Measurements from ENCODE around the gene ADRB2. TPM values are rescaled to one million over a fixed set of nuclear protein-coding genes. Genes with fewer than 3 reads are reported as not detected.

ADRB2 gene
- total RNA-seq, 4 donors from 2014 or later, result 10.2 to 19.5 (median 11.9) TPM

- 92 to 96% methylated on average over 2 of the region's 2 CpGs for WGBS, 2 donors
- H3K4me1 ChIP-seq, result peaks cover 13 to 79% (median 16%) of the 10 kb centered on the region in 3 donors
- TF ChIP-seq POLR2A (IDR thresholded peaks at IDR 0.05) (no peak), CTCF (IDR thresholded peaks at IDR 0.05) (no peak)
These were observed 7.5 kb downstream of the ADRB2 start for GRCh38 chr5:148833925-148834324.

GRCh38 chr5:148834689-148835088, 8.3 kb downstream of the ADRB2 start:
- 88% methylated on average over 4 of the region's 4 CpGs for WGBS, 2 donors

More at GRCh38 chr5:148833925-148834324, 7.5 kb downstream of the ADRB2 start:
- intact Hi-C loops (cut with DNase I), result no loop called here
- Histone ChIP-seq H3K4me3 (no peak overlapping the region), H3K27me3 (no peaks in the 10 kb centered on the region), H3K9me3 (no peaks in the 10 kb centered on the region), H3K27ac (no peak overlapping the region), H3K36me3 (peaks cover 0 to 25% (median 0%) of the 10 kb centered on the region in 3 donors)
- no peak for DNase-seq

GRCh38 chr5:148836272-148837250, 10.2 kb downstream of the ADRB2 start:
- intact Hi-C loops (cut with DNase I), result no loop called here
- H3K9me3 ChIP-seq, result no peaks in the 10 kb centered on the region
- no peak for DNase-seq
- H3K4me1 ChIP-seq, result peaks cover 6 to 70% (median 10%) of the 10 kb centered on the region in 3 donors
- peak overlapping the region in 1 of 4 donors; percentile 11 for H3K27ac ChIP-seq
- H3K4me3 ChIP-seq, result no peak overlapping the region
- H3K27me3 ChIP-seq, result no peaks in the 10 kb centered on the region
- 75 to 87% methylated on average over 11 of the region's 11 CpGs for WGBS, 2 donors
- H3K36me3 ChIP-seq, result peaks cover 0 to 26% (median 0%) of the 10 kb centered on the region in 3 donors
- TF ChIP-seq POLR2A (IDR thresholded peaks at IDR 0.05), result no peak
- TF ChIP-seq CTCF (IDR thresholded peaks at IDR 0.05), result no peak

More at GRCh38 chr5:148834689-148835088, 8.3 kb downstream of the ADRB2 start:
- no peak for DNase-seq
- Histone ChIP-seq H3K27me3 (no peaks in the 10 kb centered on the region), H3K4me1 (peaks cover 13 to 71% (median 16%) of the 10 kb centered on the region in 3 donors), H3K27ac (peak overlapping the region in 1 of 4 donors; percentile 17), H3K36me3 (peaks cover 0 to 26% (median 0%) of the 10 kb centered on the region in 3 donors), H3K9me3 (no peaks in the 10 kb centered on the region), H3K4me3 (no peak overlapping the region)
- intact Hi-C loops (cut with DNase I), result no loop called here
- TF ChIP-seq CTCF (IDR thresholded peaks at IDR 0.05), result no peak
- no peak for TF ChIP-seq POLR2A (IDR thresholded peaks at IDR 0.05)

- Histone ChIP-seq H3K4me1 (peaks cover 0 to 68% (median 9%) of the 10 kb centered on the region in 3 donors), H3K4me3 (no peak overlapping the region), H3K36me3 (peaks cover 0 to 26% (median 0%) of the 10 kb centered on the region in 3 donors), H3K9me3 (no peaks in the 10 kb centered on the region), H3K27me3 (no peaks in the 10 kb centered on the region), H3K27ac (no peak overlapping the region)
- intact Hi-C loops (cut with DNase I), result no loop called here
- no peak for DNase-seq
- 90 to 94% methylated on average over 3 of the region's 3 CpGs for whole genome bisulfite sequencing, 2 donors
- no peak for TF ChIP-seq CTCF (IDR thresholded peaks at IDR 0.05)
- TF ChIP-seq POLR2A (IDR thresholded peaks at IDR 0.05), result no peak
These were observed 11.0 kb downstream of the ADRB2 start for GRCh38 chr5:148837383-148837782.

GRCh38 chr5:148838357-148838756, 11.9 kb downstream of the ADRB2 start:
- 88% methylated on average over 1 of the region's 1 CpG; no CpG with 5 or more reads in 1 of the 2 donors for WGBS, 2 donors
- H3K4me1 ChIP-seq, result peaks cover 0 to 68% (median 0%) of the 10 kb centered on the region in 3 donors

More at GRCh38 chr5:148838357-148838756, 11.9 kb downstream of the ADRB2 start:
- no peak for DNase-seq
- Histone ChIP-seq H3K9me3 (no peaks in the 10 kb centered on the region), H3K4me3 (no peak overlapping the region), H3K27me3 (no peaks in the 10 kb centered on the region), H3K36me3 (peaks cover 0 to 26% (median 0%) of the 10 kb centered on the region in 3 donors), H3K27ac (no peak overlapping the region)
- no peak for TF ChIP-seq POLR2A (IDR thresholded peaks at IDR 0.05)
- TF ChIP-seq CTCF (IDR thresholded peaks at IDR 0.05), result no peak
- intact Hi-C loops (cut with DNase I), result no loop called here
